Dedifferentiated amniotic fluid mesenchymal stem cell (primary cell): Measurements from ENCODE around the gene SELENOF.
"Not testable (repeated sequence)": the region's sequence is repeated elsewhere in the genome, so short reads cannot be mapped to it uniquely, and the experiment has no call there.

Experiments used
- DNase-seq: peaks from one replicate; pipeline ENCODE4 v3.0.0-alpha.2; 2016; ENCODE audit errors: extremely low spot score

SELENOF gene

DNA sequence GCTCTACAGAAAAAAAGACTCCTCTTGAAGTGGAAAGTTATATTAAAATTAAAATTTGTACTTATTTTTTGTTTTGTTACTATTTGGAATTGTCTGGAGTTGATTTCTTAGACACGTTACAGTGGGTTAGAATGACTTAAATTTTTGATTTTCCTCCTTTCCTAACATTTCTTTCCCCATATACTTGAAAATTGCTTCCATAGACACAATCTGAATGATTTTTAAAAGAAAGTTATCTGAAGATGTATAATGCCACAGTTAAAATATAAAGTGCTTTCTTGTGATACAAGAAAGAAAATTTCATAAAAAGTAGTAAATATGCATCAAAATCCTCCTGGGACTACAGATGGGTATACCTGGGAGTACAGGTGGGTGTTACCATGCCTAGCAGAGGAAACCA, 2.8 kb upstream of the SELENOF start:
- DNase-seq, result no peak

DNA sequence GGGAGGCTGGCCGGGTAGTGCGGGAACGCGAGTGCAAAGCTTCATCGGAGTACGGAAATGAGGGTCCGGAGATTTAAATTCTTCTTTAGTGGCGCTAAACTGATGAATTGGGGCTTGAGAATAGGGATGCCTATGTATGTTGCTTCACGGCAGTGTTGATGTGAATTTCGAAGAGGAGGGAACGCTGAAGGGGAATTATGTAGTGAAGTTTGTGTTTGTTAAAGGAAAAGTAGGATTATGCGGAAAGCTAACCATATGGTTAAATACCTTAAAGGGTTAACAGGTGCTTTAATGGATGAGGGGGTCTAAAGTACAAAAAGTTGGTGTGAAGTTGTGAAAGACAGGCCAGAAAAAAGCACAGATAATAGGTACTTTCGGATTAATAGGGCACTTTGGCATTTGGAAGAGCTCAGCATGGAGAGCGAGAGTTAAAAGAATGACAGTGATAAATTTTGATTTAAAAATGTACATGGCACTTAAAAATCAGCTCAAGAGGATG, 1.9 kb upstream of the SELENOF start:
- DNase-seq, result peak; percentile 58

DNA sequence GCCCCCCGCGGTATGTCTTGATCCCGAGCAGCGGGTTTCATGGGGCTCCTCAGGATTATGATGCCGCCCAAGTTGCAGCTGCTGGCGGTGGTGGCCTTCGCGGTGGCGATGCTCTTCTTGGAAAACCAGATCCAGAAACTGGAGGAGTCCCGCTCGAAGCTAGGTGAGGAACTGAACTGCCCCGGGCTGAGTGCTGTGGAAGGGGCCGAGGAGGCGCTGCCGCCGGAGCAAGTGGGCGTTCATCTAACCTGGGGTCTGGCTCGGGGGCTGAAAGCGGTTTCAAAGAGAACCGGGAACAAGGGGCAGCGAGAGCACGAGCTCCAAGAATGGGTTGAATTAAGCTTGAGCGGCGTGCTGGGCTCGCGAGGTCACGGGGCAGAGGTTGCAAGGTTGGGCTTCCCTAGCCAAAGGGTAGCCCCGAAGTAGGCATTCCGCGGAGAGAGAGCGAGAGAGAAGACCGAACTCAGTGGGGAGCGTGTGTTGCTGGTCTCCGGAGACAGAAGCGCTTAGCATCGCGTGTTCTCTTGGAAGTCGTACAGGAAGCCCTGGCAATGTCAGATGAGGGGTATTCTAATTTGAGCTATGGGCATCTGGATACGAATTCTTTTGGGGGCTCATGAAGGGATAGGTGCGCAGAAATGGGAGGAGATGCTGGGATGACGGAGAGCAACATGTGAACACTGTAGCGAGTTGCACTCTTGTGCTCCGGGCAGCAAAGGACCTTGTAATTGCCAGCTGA, 1.2 kb upstream of the SELENOF start:
- peak; percentile 34 for DNase-seq

DNA sequence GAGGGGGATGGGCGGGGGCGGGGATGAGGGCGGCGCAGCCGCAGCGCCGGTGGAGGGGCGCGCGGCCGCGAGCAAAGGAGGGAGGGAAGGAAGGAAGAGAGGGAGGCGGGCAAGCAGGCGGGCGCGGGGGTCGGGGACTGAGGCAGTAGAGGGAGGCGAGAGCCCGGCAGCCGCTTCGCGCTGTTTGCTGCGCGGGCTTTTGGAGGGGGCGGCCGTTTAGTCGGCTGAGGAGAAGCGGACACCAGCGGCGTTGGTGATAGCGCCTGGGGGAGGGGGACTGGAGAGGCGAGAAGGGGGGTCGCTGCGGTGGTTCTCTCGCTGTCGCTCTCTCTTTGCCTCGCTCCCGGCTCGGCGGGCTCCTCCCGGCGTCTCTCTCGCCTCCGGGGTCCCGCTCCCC, 673 bp upstream of the SELENOF start, which contains the start of gene HS2ST1:
Gene HS2ST1 (plus strand): TSS at position 35 of the 397 bp plus-strand sequence.
- no peak for DNase-seq

DNA sequence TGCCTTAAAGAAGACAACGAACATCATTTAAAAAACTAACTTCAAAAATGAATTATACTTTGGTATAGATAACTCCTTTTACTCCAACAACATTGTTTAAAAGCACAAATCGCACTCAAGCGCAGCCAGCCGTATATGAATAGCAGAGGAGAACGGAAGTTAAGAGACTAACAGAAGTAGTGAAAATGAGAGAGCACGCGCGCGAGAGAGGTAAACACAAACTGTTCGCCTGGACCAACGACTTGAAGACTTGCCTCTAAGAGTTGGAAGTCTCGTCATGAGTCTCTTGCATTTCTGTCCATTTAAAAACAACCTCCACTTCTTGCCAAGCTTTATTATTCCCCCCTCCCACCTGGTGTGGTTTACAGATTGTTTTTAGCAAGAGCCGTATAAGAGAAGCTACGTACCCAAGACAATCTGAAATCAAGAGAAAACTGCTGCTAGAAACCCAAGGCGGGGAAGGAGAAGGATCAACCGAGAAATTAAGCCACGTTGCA, 479 bp downstream of the SELENOF start:
- peak; percentile 58 for DNase-seq

DNA sequence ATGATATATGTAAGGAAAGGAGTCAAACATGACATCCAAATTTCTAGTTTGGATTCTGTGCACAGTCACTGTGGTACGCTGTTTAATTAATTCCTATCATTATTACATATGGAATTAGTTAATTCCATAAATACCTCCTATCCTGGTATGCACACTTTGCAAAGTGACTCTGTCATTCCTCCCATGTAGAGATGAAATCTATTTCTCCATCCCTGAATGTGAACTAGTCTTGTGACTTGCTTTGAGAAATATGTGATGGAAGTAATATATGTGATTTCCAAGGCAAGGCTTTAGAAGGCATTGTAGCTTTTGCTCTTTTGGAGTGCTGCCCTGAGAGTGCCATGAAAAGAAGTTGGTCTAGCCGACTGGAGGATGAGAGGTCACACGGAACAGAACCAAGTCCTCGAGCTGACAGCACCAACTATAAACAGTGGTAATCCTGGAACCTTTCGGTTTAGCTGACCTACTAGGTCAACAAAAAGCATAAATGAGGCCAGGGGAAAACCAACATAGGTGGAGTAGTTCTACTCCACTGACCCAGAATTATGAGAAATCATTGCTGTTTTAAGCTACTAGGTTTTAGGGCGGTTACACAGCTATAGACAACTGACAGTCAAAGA, 1.5 kb downstream of the SELENOF start:
- no peak for DNase-seq

DNA sequence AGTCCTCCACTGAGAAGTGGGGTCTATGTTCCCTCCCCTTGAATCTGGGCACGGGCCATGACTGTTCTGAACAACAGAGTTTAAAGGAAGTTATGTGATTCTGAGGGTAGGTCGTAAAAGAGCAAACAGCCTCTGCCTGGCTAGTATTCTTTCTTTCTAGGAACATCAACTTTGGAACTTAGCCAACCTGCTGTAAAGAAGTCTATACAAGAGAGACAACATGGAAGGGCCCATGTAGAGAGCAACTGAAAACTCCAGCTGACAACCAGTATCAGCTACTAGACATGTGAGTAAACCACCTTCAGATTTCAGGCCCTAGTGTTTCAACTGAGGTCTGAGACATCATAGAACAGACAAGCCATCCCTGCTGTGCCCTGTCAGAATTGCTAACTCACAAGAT, 7.5 kb downstream of the SELENOF start:
- DNase-seq, result no peak

DNA sequence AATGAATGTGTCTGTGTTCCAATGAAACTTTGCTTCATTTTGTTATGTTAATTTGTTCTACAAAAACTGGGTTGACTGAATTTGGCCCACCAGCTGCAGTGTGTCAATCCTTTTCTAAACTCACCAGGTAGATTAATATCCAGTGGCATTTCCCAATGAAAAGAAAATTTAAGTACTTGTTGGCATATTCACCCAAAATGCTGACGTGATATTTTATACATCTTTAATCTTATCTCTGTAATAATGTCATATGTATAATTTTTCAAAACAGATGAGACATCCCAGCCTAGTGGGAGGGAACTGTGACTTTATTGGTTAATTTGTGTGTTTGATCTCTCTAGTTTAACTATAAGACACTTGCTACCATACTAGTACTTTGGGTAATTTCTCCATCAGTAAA, 8.1 kb downstream of the SELENOF start:
- no peak for DNase-seq

DNA sequence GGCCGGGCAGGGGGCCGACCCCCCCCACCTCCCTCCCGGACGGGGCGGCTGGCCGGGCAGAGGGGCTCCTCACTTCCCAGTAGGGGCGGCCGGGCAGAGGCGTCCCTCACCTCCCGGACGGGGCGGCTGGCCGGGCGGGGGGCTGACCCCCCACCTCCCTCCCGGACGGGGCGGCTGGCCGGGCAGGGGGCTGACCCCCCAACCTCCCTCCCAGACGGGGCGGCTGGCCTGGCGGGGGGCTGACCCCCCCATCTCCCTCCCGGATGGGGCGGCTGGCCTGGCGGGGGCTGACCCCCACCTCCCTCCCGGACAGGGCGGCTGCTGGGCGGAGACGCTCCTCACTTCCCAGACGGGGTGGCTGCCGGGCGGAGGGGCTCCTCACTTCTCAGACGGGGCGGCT, 14.5 kb downstream of the SELENOF start:
- not testable (repeated sequence) for DNase-seq

DNA sequence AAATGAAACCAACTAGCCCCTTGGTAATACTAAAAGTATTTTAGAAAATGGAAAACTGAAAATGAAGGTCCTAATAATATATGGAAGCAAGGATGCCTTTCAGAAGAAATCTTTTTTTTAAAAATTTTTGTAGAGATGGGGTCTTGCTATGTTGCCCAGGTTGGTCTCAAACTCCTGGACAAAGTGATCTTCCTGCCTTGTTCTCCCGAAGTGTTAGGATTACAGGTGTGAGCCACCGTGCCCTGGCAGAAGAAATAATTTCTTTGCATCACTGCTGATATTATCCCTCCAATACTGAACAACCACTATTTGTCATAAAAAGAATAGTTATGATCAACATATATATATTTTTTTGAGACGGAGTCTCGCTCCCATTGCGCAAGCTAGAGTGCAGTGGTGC, 25.6 kb downstream of the SELENOF start:
- no peak for DNase-seq

DNA sequence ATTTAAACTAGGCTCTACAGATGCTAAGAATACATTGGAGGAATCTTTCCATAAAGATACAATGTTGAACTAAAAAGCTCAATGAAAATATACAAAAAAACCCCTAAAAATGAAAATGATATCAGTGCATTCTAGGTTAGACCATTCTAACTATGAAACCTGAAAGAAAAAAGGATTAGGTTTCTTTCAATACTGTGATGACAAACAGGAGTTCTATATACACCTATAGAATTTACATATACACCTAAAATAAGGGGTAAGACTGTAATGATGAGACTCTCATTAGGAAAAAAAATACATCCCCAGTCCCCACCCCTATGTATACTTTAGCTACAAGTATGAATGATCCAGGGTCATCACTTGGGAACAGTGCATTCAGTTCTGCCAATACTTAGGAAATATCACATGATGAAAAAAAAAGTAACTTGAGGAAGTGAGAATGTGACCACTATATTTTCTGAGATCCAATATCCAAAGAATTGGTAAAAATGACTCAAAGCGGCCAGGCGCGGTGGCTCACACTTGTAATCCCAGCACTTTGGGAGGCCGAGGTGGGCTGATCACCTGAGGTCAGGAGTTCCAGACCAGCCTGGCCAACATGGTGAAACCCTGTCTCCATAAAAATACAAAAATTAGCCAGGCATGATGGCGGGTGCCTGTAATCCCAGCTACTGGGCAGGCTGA, 26.3 kb downstream of the SELENOF start:
- DNase-seq, result no peak

DNA sequence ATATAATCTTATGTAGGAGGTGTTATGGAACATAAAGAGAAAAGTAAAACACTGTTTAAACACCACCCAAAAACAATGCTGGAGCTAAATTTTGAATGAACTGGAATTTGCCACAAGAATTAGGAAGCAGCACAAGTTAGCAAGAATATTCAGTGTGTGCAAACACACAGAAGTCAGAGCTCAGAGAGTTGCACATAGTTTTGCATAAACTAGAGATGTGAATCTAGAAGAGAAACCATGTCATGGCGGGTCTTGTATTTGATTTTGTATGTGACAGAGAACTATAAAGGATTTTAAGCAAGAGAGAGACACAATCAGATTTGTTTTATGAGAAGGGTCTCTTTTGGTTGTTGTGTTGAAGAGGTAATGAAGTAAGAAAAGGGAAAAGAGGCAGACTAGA, 38.2 kb downstream of the SELENOF start:
- DNase-seq, result no peak

DNA sequence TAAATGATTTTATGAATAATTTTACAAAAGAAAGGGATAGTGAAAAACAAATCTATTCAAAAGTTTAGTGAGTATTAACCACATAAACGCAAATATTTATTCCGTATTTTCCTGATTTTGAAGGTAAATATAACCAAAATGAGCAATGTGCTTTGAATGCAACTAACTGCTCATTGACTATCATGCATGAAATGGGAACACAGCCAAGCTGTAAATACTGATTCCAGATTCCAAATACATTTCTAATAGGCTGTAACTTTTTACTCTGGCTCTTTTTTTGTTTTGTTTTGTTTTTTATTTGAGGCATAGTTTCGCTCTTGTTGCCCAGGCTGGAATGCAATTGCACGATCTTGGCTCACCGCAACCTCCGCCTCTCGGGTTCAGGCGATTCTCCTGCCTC, 41.8 kb downstream of the SELENOF start:
- DNase-seq, result no peak

DNA sequence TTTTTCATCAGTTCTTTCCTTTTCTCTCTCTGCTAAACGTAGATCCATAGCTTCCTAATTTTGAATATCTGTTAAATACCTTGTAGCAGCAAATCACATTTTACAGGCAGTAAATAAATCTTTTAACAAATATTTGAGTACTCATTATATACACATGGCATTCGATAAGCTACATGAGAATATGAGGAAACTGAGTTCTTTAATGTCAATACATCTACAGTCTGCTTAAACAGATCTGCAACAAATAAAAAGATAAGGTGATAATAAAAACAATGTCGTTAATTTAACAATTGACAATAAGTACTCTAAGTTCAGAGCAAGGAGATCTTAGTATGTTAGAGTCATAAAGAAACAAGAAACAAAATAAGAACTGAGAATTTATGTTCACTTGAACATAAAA, 42.9 kb downstream of the SELENOF start:
- DNase-seq, result no peak

DNA sequence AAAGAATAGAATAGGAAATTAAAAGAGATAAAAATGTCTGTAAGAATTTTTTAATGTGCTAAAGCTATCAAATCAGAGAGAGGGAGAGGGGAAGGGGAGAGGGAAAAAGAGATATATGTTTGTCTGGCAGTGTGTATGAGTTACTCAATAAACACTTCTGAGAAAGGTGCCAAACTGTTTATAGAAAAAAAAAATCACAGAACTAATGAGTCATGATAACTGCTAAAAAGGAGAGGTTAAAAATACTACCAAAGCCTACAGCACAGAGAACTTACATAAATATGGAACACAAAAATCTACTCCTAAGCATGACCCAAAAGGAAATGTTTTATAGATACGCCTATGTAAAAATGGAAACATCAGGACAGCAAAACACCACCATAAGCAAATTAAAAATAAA, 45.4 kb downstream of the SELENOF start:
- no peak for DNase-seq

DNA sequence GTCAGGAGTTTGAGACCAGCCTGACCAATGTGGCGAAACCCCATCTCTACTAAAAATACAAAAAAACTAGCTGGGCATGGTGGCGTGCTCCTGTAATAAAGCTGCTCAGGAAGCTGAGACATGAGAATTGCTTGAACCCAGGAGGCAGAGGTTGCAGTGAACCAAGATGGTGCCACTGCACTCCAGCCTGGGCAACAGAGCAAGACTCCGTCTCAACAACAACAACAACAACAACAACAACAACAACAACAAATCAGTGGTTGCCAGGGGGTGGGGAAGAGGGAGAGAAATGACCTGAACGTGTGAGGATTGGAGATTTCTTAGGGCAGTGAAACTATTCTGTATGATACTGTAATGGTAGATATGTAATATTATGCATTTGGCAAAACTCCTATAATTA, 46.6 kb downstream of the SELENOF start:
- not testable (repeated sequence) for DNase-seq

DNA sequence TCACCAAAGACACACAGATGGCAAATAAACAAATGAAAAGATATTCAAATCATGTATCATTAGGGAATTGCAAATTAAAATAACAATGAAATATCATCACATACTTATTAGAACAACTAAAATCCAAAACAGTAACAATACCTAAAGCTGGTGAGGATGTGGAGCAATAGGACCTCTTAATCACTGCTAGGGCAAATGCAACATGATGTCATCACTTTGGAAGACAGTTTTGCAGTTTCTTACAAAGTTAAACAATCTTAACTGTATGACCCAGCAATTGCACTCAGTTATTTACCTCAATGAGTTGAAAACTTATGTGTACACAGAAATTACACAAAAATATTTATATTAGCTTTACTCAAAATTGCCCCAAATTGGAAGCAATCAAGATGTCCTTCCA, 47.3 kb downstream of the SELENOF start:
- DNase-seq, result peak; percentile 55

DNA sequence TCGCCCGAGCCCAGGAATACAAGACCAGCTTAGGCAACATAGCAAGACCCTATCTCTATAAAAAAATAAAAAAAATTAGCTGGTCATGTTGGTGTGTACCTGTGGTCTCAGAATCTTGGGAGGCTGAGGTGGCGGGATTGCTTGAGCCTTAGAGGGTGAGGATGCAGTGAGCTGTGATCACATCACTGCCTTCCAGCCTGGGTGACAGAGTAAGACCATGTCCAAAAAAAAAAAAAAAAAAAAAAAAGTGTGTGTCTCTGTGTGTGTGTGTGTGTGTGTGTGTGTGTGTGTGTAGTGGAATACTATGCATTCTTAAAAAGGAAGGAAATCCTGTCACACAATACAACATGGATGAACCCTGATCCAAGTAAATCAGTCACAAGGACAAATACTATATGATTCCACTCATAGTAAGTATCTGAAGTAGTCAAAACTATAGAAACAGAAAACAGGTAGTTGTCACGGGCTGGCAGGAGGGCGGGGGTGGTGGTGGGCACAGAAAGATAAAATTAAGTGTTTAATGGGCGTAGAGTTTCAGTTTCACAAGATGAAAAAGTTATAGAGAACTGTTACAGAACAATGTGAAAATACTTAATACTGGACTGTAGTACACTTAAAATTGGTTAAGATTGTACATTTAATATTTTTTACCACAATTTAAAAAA, 47.8 kb downstream of the SELENOF start:
- DNase-seq, result no peak

DNA sequence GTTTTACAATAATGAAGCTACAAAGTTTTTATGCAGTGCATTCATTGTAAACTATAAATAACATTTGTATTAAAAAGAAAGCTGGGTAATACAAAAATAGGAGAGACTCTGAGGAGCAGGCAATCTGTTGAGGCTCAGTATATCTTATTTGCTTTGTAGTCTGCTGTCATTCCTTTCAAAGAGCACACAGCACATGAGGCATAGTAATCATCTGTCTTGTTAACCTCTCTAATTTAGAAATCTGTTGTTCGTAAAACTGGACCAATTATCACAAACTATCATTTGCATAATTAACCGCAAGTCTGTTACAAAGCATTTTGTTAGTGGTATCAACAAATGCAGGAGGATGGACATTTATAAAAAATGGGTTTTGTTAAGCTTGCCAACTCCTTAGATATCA, 51.0 kb downstream of the SELENOF start:
- no peak for DNase-seq

DNA sequence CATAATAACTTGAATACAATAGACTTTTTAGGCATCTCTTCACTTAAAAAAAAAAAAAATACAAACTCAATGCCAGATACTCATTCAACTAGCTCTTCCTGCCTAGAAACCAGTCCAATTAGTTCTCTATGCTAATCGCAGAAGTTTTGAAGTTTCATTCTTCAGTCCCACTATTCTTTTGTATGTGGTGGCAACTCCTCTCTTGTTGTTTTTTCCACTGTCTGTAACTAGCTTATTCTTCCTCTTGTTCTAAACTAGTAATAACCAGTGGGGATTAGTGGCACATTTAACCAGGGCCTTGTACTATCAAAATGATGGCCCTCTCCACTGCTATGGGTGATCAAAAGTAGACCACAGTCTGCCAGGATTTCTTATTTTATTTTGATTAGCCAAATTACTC, 52.5 kb downstream of the SELENOF start:
- DNase-seq, result no peak

DNA sequence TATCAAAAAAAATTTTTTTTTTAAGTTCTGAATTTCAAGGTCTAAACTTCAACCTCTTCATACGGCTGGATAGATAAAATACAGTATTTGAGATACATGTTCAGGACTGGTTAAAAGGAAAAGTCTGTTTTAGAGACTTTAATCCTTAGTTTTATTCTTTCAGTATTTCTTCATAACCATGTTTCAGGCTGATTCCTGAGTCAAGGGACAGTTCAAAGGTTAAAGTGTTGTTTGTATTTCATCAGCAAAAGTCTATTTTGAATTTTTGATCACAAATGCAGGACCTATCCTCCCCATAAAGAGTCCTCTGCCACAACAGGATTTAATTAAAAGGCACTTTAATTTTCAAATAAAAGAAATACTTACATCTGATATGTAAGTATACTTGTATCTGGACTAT, 53.5 kb downstream of the SELENOF start:
- no peak for DNase-seq

DNA sequence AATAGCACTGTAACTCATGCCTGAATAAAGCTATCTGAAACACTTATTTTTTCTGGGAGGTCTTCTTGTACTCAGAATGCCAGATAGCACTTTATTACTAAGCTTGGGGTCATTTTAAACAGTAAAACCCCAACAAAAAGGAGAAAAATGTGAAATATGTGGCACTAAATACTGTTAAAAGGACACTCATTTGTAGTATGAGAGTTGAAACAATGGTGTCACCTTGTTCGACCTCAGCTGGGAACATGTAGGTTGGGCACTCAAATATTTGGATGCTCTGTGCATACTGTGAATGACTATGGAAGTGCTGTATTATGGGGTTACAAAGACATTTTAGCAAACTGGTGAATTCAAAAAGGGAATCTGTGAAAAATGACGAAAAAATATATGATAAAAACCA, 53.9 kb downstream of the SELENOF start:
- DNase-seq, result no peak
